Stimulated activated naive CD4-positive, alpha-beta T cell treated with Interleukin-2 at 50 U/mL for 16 hours (primary cell): ENCODE measurements around the gene SLC22A23.
"Not testable (repeated sequence)": the region's sequence is repeated elsewhere in the genome, so short reads cannot be mapped to it uniquely, and the experiment has no call there.

Experiments used
- DNase-seq: peaks from one replicate; lab custom pipeline; 2025; lab: John Stamatoyannopoulos, UW

The SLC22A23 gene

DNA sequence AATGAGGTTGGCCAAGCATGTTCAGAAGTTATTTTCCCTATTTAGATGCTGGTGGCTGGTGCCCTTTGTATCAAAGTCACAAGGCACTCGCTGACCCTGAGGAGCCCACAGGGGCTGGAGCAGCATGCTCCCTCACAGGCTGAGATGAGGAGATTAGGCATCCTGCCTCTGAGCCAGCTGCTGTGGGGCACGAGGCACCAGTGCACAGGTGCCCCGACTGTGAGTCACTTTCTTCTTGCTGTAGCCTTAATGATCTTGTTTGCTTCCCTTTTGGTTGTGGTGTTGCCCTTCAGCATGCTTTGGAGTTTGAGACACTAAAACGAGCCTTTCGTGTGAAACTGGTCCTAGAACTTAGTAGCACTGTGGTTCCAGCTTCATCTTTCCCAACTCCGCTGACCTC lies 193.8 kb downstream of the SLC22A23 start:
- DNase-seq: no peak

- no peak for DNase-seq
Observed at GRCh38 chr6:3261921-3262320, 194.9 kb downstream of the SLC22A23 start.

- DNase-seq: no peak
Observed at GRCh38 chr6:3261518-3261820, 195.4 kb downstream of the SLC22A23 start.

DNA sequence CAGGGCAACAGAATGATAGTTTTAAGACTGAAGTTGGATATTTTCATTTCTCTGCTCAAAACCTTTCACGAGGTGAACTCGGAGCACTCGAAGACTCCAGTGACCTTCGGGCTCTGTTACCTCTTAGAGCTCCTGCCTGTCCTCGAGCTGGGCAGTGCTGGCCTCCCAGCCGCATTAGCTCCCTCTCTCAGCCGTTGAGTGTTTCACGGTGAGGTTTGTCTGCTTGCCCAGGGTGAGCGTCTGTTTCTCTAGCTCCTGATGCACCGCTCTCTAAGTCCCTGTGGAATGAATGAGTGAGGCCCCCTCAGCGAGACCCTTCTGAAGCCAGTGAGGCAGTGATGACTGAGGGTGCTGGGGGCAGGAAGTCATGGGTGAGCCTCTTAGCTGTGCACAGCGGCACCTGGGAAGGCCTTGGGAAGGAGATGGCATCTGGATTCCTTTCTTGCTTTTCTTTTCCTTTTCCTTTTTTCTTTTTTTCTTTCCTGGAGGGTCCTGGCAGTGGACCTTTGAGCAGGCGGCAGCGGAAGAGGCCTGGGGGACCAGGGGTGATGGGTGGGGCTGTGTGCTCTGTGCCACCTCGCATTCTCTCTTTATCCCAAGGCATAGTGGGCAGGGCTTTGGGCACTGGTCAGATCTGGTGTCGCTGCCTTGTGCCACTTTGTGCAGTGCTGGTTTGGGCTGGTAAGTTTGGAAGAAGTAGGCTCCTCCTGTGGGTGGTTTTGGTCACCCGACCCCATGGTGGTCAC lies 195.9 kb downstream of the SLC22A23 start:
- no peak for DNase-seq

DNA sequence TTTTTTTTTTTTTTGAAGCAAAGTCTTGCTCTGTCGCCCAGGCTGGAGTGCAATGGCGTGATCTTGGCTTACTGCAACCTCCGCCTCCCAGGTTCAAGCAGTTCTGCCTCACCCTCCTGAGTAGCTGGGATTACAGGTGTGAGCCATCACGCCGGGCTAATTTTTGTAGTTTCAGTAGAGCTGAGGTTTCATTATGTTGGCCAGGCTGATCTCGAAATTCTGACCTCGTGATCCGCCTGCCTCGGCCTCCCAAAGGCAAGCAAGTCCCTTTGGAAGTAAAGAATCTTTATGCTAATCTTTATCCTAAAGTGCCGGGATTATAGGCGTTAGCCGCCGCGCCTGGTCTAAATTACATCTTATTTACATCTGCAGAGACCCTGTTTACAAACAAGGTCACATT lies 196.6 kb downstream of the SLC22A23 start:
- DNase-seq: no peak

DNA sequence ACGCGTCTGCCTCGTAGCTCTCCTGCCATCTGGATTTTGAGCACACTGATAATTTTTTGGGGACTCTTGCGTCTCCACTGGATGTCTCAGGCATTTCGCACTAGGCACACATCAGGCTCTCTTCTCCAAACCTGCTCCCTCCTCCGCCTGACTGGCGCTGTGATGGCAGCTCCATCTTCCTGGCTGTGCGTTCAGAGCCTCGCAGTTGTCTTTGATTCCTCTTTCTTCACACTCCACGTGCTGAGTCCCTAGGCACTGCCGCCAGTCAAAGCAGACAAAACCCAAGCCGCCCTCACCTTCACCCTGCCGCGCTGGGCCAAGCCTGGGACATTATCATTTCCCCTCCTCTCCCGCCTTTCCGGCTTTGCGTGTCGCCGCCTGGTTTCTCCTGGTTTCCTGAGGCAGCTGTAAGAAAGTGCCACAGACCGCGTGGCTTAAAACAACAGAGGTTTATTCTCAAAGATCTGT lies 197.3 kb downstream of the SLC22A23 start:
- DNase-seq: peak; percentile 17

GRCh38 chr6:3258720-3259490 lies 197.9 kb downstream of the SLC22A23 start, which contains the start of gene PSMG4:
Gene PSMG4, plus strand, starts transcription at chr6:3258947. Its CDS starts 76 bp downstream, at chr6:3259023.
- DNase-seq: peak; percentile 91

DNA sequence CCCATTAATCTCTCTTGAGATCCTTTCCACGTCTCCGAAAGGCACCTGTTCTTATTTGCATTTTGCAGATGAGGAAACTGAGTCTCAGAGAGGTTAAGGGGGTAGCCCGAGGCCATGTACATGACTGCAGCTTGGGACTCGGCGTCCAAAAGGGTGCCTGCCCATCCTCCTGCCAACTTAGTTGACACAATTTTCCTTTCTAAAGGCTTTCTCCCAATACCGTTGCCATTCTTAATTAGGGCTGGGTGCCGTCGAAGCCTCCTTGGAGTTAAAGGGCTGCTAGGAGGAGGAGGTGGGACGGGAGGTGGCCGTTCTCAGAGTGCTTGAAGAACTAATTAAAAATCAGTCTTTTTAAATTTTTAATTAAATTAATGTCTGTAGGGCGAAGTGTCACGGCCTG lies 198.6 kb downstream of the SLC22A23 start:
- no peak for DNase-seq

DNA sequence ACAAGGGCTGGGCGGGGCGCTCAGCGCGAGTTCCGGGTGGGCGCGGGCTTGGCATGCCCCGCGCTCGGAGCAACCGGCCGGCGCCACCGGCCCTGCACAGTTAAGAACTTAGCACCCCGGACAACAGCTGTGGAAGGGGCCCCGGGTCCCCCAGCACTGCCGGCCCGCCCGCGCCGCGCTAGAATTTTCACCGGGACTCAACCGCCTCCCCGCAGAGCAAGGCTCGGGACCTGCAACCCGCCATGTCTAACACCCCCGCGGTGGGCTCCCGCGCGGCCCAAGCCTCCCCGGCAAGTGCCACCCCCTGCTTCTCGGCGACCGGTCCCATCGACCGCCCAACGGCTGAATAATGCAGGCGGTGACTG lies 203.3 kb downstream of the SLC22A23 start:
- no peak for DNase-seq

DNA sequence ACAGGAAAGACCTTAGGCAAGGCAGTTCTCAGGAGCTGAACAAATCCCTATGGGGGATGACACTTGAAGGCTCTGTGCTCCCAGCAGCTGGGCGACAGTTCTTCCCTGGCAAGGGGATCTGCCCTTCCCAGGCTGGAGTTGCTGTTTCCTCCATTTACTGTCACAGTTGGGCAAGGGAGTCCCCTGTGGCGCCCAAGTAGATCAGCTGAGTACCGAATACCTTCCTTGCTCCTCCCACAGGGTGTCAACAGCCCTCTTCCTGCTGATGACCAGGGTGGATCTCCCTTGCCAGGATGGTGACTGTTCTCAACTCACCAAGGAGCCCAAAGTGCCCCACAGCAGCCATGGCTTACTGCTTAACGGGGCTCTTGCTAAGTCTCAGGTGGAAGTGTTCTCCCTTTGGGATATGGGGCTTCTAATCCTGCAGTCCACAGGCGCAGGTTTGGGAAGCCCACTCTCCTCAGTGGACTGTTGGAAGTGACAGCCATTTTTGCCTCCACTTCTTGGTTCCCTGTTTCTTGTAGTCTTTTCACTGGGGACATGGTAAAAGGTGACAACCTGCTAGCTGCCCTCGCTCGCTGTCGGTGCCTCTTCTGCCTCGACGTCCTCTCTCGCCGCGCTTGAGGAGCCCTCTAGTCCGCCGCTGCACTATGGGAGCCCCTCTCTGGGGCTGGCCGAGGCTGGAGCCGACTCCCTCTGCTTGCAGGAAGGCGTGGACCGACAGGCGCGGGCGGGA lies 203.8 kb downstream of the SLC22A23 start:
- DNase-seq: no peak

GRCh38 chr6:3252369-3252768 lies 204.5 kb downstream of the SLC22A23 start:
- DNase-seq: no peak

DNA sequence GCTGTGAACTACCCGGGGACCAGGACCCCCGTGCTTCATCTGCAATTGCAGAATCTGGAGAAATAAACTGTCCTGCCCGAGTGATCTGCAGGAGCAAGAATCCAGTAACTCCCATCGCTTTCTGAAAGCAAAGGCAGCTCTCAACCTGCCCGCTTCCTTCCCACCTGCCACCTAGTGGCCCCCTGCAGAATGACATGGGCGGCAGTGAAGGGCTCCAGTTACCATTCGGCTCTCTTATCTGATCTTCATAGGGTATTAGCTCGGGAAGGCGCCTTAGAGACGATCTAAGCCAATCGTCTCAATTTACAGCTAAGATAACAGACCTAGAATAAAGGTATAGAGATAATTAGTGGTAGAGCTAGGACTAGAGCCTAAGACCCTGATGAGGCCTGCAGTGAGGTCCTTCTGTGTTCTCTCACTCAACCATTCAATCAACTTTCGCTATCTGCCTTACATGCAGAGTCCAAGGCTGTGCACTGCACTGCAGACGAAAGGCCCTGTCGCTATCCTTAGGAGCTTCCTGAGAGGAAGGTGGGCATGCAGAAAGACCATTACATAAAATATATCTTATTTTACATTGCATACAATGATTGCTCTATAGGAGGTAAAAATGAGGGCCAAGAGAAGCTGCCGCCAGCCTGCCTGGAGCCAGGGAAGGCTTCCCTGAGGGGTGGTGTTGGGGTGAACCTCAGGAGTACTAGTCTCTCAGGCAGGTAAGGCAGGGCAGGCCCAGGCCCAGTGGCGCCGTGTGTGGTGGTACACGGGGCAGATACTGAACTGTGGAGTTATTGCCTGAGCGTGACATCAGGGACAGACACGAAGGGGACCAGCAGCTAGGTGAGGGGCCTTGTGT lies 205.2 kb downstream of the SLC22A23 start:
- DNase-seq: peak; percentile 70

DNA sequence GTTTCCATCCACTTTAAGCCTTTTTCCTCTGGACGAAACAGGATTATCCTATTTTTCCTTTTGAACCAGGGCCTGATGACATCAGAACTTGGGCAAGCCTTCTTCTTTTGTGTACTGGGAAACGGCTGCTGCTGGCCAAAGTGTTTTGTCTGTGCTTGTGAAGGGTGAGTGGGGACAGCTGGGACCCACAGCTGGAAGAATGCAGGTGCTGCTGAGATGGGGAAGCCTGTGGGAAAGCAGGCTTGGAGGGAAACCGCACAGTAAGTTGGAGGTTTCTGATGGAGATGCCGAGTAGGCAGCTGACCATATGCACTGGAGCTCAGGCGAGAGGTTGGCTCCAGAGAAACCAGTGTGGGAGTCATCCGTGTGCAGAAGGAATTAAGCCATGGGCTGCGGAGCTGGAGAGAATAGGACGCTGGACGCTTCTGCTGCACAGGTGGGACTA lies 206.6 kb downstream of the SLC22A23 start:
- DNase-seq: no peak

GRCh38 chr6:3249821-3250220 lies 207.0 kb downstream of the SLC22A23 start:
- no peak for DNase-seq

- DNase-seq: no peak
Observed at GRCh38 chr6:3247255-3248146, 209.3 kb downstream of the SLC22A23 start.

- DNase-seq: no peak
Observed at GRCh38 chr6:3245216-3245615, 211.6 kb downstream of the SLC22A23 start.

GRCh38 chr6:3244832-3245161 lies 212.1 kb downstream of the SLC22A23 start:
- not testable (repeated sequence) for DNase-seq

DNA sequence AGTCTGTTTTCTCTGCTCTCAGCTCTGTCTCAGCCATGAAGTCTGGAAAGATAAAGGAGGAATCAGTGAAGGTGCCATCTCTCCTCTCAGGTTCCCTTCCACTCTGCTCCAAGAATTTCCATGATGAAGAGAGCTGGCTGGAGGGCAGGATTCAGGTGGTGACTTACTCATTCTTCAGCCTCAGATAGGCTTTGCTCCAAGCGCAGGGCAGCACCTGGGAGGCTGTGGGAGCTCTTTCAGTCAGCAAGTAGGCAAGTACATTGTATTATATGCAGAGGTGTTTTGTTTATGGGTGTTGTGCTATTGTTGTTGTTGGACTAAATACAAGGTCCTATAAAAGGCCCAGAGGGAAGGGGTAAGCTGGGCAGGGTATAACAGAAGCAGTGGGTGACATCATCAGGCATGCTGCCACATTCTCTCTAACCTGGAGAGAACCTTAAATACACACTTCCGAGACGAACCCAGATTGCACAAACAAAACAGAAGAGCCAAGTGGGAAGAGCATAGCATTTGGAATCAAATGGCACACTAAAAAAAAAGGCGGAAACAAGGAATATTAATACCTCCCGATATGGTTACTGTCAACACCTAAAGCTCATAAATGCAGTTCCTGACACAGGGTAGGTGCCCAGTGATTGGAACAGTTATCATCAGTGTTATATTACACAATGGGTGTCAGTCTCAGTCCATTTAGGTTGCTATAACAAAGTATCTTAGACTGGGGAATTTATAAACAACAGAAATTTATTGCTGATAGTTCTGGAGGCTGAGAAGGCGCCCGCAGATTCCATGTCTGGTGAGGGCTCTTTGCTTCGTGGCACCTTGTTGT lies 212.6 kb downstream of the SLC22A23 start:
- DNase-seq: no peak

- no peak for DNase-seq
Observed at GRCh38 chr6:3242768-3243167, 214.1 kb downstream of the SLC22A23 start.

- DNase-seq: not testable (repeated sequence)
Observed at GRCh38 chr6:3241745-3242144, 215.1 kb downstream of the SLC22A23 start.
